K562 (cell line): ENCODE measurements around the gene TNFAIP1. TPM values are rescaled to one million over a fixed set of nuclear protein-coding genes. Genes with fewer than 3 reads are reported as not detected.

ENCODE experiments used
- ATAC-seq: fragments of 200-7000 bp; cut with Tn5 transposase; 3 replicates; pipeline ENCODE4 v1.9.1; 2020; ENCODE audit warnings: moderate library complexity
- BruUV-seq: library from RNA; stranded (reverse); fragments of 400-500 nt; replicated peaks from 2 replicates; lab custom pipeline; 2021; lab: Mats Ljungman, UMichigan
- CTCF ChIA-PET: fragments of 300-600 bp; formaldehyde crosslinking; extraction: SDS; loops from one replicate; lab custom pipeline; 2021; ENCODE audit warnings: low intra/inter-chr PET ratio; lab: Yijun Ruan, JAX
- POLR2A ChIA-PET: fragments of 300-600, 350-650 bp; sonication (Branson Sonifier 250); formaldehyde crosslinking; extraction: SDS; loops from one replicate; lab custom pipeline; 2021; ENCODE audit warnings: antibody characterized with exemption, inconsistent platforms; lab: Yijun Ruan, JAX
- DNase-seq, 4 experiments: peaks; one replicate each; pipeline versions ENCODE4 v3.0.0 to v3.0.0-alpha.2; 2011 to 2018; ENCODE audit warnings: low spot score in 3 of 4, mixed read lengths in 3 of 4; ENCODE audit errors: extremely low read depth in 1 of 4
- FAIRE-seq: peaks from 2 replicates; lab custom pipeline; 2011; peaks lifted over from hg19 to GRCh38; lab: Jason Lieb, UNC
- H2AFZ ChIP-seq: 2 replicates; pipeline ENCODE4 v1.6.0; 2011; ENCODE audit warnings: low read depth, low read length, control low read depth, inconsistent platforms
- H3K27ac ChIP-seq: fragments of 200-600 bp; 3 replicates; pipeline ENCODE4 v1.8.0; 2011; ENCODE audit warnings: low read depth, mild to moderate bottlenecking, control low read depth, inconsistent platforms, low read length, moderate library complexity, mixed read lengths; ENCODE audit errors: extremely low read depth
- H3K27me3 ChIP-seq, 2 experiments: fragments of 300-600 bp in 1 of 2; 2 replicates in 1 of 2; 3 replicates in 1 of 2; pipeline versions ENCODE4 v1.6.0 to v1.8.0; 2011; ENCODE audit warnings: inconsistent platforms in 2 of 2, low read length in 2 of 2, mild to moderate bottlenecking in 1 of 2, mixed read lengths in 1 of 2, moderate library complexity in 1 of 2; ENCODE audit not compliant: control insufficient read depth in 2 of 2, insufficient read depth in 2 of 2
- H3K36me3 ChIP-seq: fragments of 300-600 bp; 3 replicates; pipeline ENCODE4 v1.8.0; 2011; ENCODE audit warnings: mild to moderate bottlenecking, low read length, inconsistent platforms; ENCODE audit not compliant: control insufficient read depth, insufficient read depth
- H3K4me1 ChIP-seq, 2 experiments: fragments of 200-600 bp in 1 of 2; replicated peaks in 1 of 2; 2 replicates in 1 of 2; 3 replicates in 1 of 2; pipeline versions ENCODE4 v1.5.1 to v1.8.0; 2011; ENCODE audit warnings: inconsistent platforms in 2 of 2, low read length in 2 of 2, mild to moderate bottlenecking in 1 of 2, mixed read lengths in 1 of 2, moderate library complexity in 1 of 2; ENCODE audit not compliant: control insufficient read depth in 2 of 2, insufficient read depth in 2 of 2
- H3K4me2 ChIP-seq: 2 replicates; pipeline ENCODE4 v1.6.1; 2011; ENCODE audit warnings: low read length, control low read depth, inconsistent platforms, mixed read lengths; ENCODE audit not compliant: insufficient read depth
- H3K4me3 ChIP-seq: fragments of 200-600 bp; sonication (generic), shearing (Covaris generic); 2 replicates; pipeline ENCODE4 v1.5.1; 2016; ENCODE audit warnings: control low read depth, inconsistent platforms
- H3K79me2 ChIP-seq: fragments of 200-600 bp; 3 replicates; pipeline ENCODE4 v1.8.0; 2011; ENCODE audit warnings: low read length, inconsistent platforms; ENCODE audit not compliant: control insufficient read depth, insufficient read depth
- H3K9ac ChIP-seq, 2 experiments: 2 replicates each; pipeline versions ENCODE4 v1.6.0 to v1.6.1; 2011; ENCODE audit warnings: low read depth in 2 of 2, low read length in 2 of 2, control low read depth in 1 of 2, inconsistent platforms in 1 of 2, mild to moderate bottlenecking in 1 of 2, mixed read lengths in 1 of 2; ENCODE audit not compliant: insufficient read depth in 1 of 2
- H3K9me1 ChIP-seq: one replicate; pipeline ENCODE4 v1.6.0; 2011; ENCODE audit warnings: inconsistent platforms, mild to moderate bottlenecking, low read length, moderate library complexity; ENCODE audit not compliant: control insufficient read depth, insufficient read depth
- H3K9me3 ChIP-seq: replicated peaks from 2 replicates; pipeline ENCODE4 v1.5.1; 2011; ENCODE audit warnings: low read depth, low read length, inconsistent platforms; ENCODE audit not compliant: control insufficient read depth, insufficient read depth
- H4K20me1 ChIP-seq: replicated peaks from 2 replicates; pipeline ENCODE4 v1.6.1; 2011; ENCODE audit warnings: low read length, inconsistent platforms, mixed read lengths; ENCODE audit not compliant: control insufficient read depth, insufficient read depth
- CCAR2 ChIP-seq: fragments of 200-400 bp; formaldehyde crosslinking; IDR thresholded peaks from 2 replicates; pipeline ENCODE4 v1.6.1; 2017; ENCODE audit warnings: mild to moderate bottlenecking, low read depth, low read length
- POLR2A ChIP-seq: fragments of 450-650 bp; conservative IDR thresholded peaks from 2 replicates; pipeline ENCODE4 v1.6.1; 2016
- ZNF707 ChIP-seq: fragments of 250-450 bp; sonication (Bioruptor Pico); conservative IDR thresholded peaks from 2 replicates; pipeline ENCODE4 v1.8.0; 2022; ENCODE audit warnings: inconsistent platforms, mild to moderate bottlenecking, moderate library complexity
- WGBS: fragments of 100-300 bp; shearing (Covaris generic); methylation state at CpG from one replicate; pipeline ENCODE4 v1.1.6; 2016; ENCODE audit warnings: low coverage, mixed read lengths; ENCODE audit not compliant: insufficient coverage; ENCODE audit errors: missing lambda C conversion rate; 5-methylcytosine and 5-hydroxymethylcytosine counted together
- in situ Hi-C: fragments of 300-500 bp; cut with MboI; formaldehyde crosslinking; loops from 4 replicates; pipeline ENCODE4 v1.15.0; 2018; ENCODE audit warnings: inconsistent platforms, mixed read lengths
- intact Hi-C: fragments of 100-400 bp; cut with micrococcal nuclease; formaldehyde crosslinking; loops from 2 replicates; pipeline ENCODE4 v1.14.2; 2022
- polyA plus RNA-seq, 8 experiments: library from polyadenylated mRNA; depleted of rRNA in 4 of 8; stranded (reverse) in 5 of 8; unstranded in 3 of 8; fragments of >200 nt; fragmentation: Nextera tagmentation in 2 of 8; fragmentation: Illumina TruSeq in 1 of 8; extraction: Ambion mirVana in 2 of 8; extraction: Trizol in 1 of 8; gene quantifications; 2 replicates each; pipeline versions ENCODE4 v1.2.1 to v1.2.3, GENCODE V29; 2011 to 2014; ENCODE audit warnings: inconsistent platforms in 1 of 8, missing spikeins in 1 of 8
- total RNA-seq, 7 experiments: library from RNA; depleted of rRNA in 6 of 7; stranded (reverse); fragments of >200 nt in 6 of 7; fragmentation: Illumina TruSeq in 2 of 7; extraction: Trizol in 2 of 7; gene quantifications; 2 replicates each; pipeline versions ENCODE4 v1.2.1 to v1.2.3, GENCODE V29; 2011 to 2021; ENCODE audit warnings: low replicate concordance in 1 of 7
- TF ChIP-seq, protein P1 (sequence below): sonication (generic); formaldehyde crosslinking; IDR thresholded peaks from 2 replicates; pipeline ENCODE4 v1.8.0; 2022; ENCODE audit warnings: missing genetic modification reagents, mild to moderate bottlenecking, moderate library complexity, borderline replicate concordance

Gene TNFAIP1
- total and polyA plus RNA-seq, 9 of the 15 experiments (the other 6 are each of a cell fraction or from before 2014, with no cell fraction given): 2.1 to 20.1 (median 8.2) TPM

DNA sequence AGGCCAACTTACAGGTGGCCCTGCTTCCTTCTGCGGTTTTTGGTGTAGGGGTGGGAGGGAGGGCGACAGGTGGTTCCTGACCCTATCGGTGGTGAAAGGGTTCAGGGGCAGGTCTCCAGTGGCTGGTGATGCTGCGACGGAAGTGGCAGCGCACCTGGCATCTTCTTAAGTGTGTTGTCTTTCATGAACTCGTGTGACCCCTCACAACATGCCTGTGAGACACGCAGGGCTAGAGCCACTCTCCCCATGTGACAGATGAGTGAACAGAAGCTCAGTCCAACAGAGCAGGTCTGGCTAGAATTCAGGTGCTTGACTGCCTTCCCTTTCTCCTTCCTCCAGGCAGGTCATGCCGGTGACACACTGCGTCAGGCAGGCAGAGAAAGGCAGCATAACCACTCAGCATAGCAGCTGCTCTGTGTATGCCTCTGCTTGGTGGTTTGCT is 8.0 kb downstream of the TNFAIP1 start (continued):
- TF ChIP-seq, protein P1, sequence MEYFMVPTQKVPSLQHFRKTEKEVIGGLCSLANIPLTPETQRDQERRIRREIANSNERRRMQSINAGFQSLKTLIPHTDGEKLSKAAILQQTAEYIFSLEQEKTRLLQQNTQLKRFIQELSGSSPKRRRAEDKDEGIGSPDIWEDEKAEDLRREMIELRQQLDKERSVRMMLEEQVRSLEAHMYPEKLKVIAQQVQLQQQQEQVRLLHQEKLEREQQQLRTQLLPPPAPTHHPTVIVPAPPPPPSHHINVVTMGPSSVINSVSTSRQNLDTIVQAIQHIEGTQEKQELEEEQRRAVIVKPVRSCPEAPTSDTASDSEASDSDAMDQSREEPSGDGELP (CRISPR knock-in tag): no peak
- TF ChIP-seq ZNF707 (CRISPR knock-in tag): no peak

DNA sequence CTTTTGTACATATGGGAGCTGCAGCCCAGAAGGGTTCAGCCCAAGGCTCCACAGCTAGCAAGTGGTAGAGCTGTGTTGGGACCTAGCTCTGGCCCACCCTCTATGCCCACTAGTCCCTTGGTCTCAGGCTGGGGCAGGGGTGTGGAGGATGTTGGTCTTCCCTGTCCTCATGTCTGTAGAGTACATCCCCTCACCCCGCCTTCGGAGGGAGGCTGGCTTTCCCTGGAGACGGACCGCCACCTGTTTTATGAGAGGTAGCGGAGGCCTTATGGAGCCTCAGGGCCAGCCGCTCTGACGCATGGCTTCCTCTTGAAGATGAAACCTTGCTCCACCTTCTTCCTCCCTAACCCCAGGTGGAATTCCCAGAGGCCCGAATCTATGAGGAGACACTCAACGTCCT is 8.4 kb downstream of the TNFAIP1 start:
- FAIRE-seq: no peak
- Histone ChIP-seq H3K4me2 (no peak overlapping the region), H3K36me3 (peaks cover 85% of the 10 kb centered on the region), H3K4me3 (no peak overlapping the region), H2AFZ (no peak overlapping the region), H3K9ac (peak overlapping the region in 1 of 2 experiments; percentile 20; a peak in 1 of 4 replicates), H3K9me3 (no peaks in the 10 kb centered on the region), H4K20me1 (no peaks in the 10 kb centered on the region; the same call in none of the 2 replicates), H3K79me2 (no peaks in the 10 kb centered on the region), H3K27me3 (no peaks in the 10 kb centered on the region), H3K4me1 (peaks cover 0 to 6% of the 10 kb centered on the region in 2 experiments; a peak in 2 of 5 replicates), H3K9me1 (peaks cover 2% of the 10 kb centered on the region), H3K27ac (no peak overlapping the region)
- ChIA-PET POLR2A (interaction anchor here (0.9 to 2.8 kb wide), 4 partner anchors 9 to 14 kb away, joined by 4 to 14 read pairs (median 7); partner anchors contain the start of genes IFT20, POLDIP2 and TNFAIP1), CTCF (no interaction called here)
- in situ Hi-C loops (no loop called here), intact Hi-C loops (no loop called here)
- TF ChIP-seq POLR2A (0 out of 2 replicates have a peak, but pooled peaks have one; percentile 24), CCAR2 (no peak)
- DNase-seq: no peak
- WGBS: 90% methylated on average over 8 of the region's 9 CpGs
- BruUV-seq: no TSS peak
- no peak; the same call in 2 of the 3 replicates for ATAC-seq
